Peyer's patch (tissue), 4 donors: ENCODE data around the gene CIB1.

ENCODE experiments used
- POLR2A ChIP-seq, 2 donors: fragments of 450-650 bp; IDR thresholded peaks; one replicate each; pipeline ENCODE4 v1.5.1; 2017; ENCODE audit warnings: antibody characterized with exemption in 2 of 2, mild to moderate bottlenecking in 2 of 2, moderate library complexity in 2 of 2
- TF ChIP-seq, protein P1 (sequence below), 6 experiments: fragments of 450-650 bp in 4 of 6; fragments of 200-600 bp in 2 of 6; sonication (generic) in 1 of 6; IDR thresholded peaks; one replicate each; pipeline ENCODE4 v1.5.1; 2017 to 2019; ENCODE audit warnings: antibody characterized with exemption in 6 of 6, mild to moderate bottlenecking in 3 of 6, moderate library complexity in 1 of 6

- TF ChIP-seq, protein P1, sequence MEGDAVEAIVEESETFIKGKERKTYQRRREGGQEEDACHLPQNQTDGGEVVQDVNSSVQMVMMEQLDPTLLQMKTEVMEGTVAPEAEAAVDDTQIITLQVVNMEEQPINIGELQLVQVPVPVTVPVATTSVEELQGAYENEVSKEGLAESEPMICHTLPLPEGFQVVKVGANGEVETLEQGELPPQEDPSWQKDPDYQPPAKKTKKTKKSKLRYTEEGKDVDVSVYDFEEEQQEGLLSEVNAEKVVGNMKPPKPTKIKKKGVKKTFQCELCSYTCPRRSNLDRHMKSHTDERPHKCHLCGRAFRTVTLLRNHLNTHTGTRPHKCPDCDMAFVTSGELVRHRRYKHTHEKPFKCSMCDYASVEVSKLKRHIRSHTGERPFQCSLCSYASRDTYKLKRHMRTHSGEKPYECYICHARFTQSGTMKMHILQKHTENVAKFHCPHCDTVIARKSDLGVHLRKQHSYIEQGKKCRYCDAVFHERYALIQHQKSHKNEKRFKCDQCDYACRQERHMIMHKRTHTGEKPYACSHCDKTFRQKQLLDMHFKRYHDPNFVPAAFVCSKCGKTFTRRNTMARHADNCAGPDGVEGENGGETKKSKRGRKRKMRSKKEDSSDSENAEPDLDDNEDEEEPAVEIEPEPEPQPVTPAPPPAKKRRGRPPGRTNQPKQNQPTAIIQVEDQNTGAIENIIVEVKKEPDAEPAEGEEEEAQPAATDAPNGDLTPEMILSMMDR (IDR thresholded peaks at IDR 0.05) = peak in 5 of 6 experiments; percentile 13 to 89 (median 80)
- TF ChIP-seq POLR2A (IDR thresholded peaks at IDR 0.05) = peak in 1 of 2 donors; percentile 14
Measured at GRCh38 chr15:90221246-90221900, 12.4 kb downstream of the CIB1 start.
